Suprapubic skin (tissue), 4 donors: ENCODE data around the gene KRT77. TPM values are rescaled to one million over a fixed set of nuclear protein-coding genes. Genes with fewer than 3 reads are reported as not detected.

ENCODE experiments used
- DNase-seq, 2 donors: peaks; one replicate each; pipeline ENCODE4 v3.0.0-alpha.2; 2019; ENCODE audit warnings: low spot score in 2 of 2
- H3K27ac ChIP-seq: fragments of 200-600 bp; sonication (generic); one replicate; pipeline ENCODE4 v1.5.1; 2019
- H3K27me3 ChIP-seq: fragments of 200-600 bp; sonication (generic); one replicate; pipeline ENCODE4 v1.5.1; 2019
- H3K36me3 ChIP-seq: fragments of 200-600 bp; sonication (generic); one replicate; pipeline ENCODE4 v1.5.1; 2019
- H3K4me1 ChIP-seq: fragments of 200-600 bp; sonication (generic); one replicate; pipeline ENCODE4 v1.5.1; 2019
- H3K4me3 ChIP-seq: fragments of 200-600 bp; sonication (generic); one replicate; pipeline ENCODE4 v1.5.1; 2019; ENCODE audit warnings: mild to moderate bottlenecking
- H3K9me3 ChIP-seq: fragments of 200-600 bp; sonication (generic); one replicate; pipeline ENCODE4 v1.5.1; 2019
- EP300 ChIP-seq: sonication (generic); formaldehyde crosslinking; IDR thresholded peaks from one replicate; pipeline ENCODE4 v1.6.1; 2017; ENCODE audit warnings: antibody characterized with exemption
- POLR2A ChIP-seq, 2 donors: fragments of 450-650 bp; IDR thresholded peaks; one replicate each; pipeline ENCODE4 v1.6.1; 2017; ENCODE audit warnings: antibody characterized with exemption in 2 of 2, mild to moderate bottlenecking in 2 of 2, moderate library complexity in 2 of 2
- POLR2AphosphoS5 ChIP-seq, 3 donors: sonication (generic); formaldehyde crosslinking; IDR thresholded peaks; one replicate each; pipeline ENCODE4 v1.6.1; 2017; ENCODE audit warnings: antibody characterized with exemption in 3 of 3
- WGBS: methylation state at CpG from one replicate; pipeline ENCODE4 v1.1.5; 2018; 5-methylcytosine and 5-hydroxymethylcytosine counted together
- total RNA-seq, 4 donors: library from RNA; depleted of rRNA; stranded (reverse); fragments of >200 nt; gene quantifications; one replicate each; pipeline ENCODE4 v1.1.0, GENCODE V29; 2016
- TF ChIP-seq, protein P1 (sequence below), 2 donors: fragments of 200-600 bp in 1 of 2; fragments of 450-650 bp in 1 of 2; sonication (generic) in 1 of 2; IDR thresholded peaks; one replicate each; pipeline ENCODE4 v1.5.1; 2016 to 2019; ENCODE audit warnings: antibody characterized with exemption in 2 of 2, mild to moderate bottlenecking in 1 of 2, moderate library complexity in 1 of 2

Gene KRT77
- total RNA-seq, 4 donors from 2014 or later = 146 to 424 (median 275) TPM

DNA sequence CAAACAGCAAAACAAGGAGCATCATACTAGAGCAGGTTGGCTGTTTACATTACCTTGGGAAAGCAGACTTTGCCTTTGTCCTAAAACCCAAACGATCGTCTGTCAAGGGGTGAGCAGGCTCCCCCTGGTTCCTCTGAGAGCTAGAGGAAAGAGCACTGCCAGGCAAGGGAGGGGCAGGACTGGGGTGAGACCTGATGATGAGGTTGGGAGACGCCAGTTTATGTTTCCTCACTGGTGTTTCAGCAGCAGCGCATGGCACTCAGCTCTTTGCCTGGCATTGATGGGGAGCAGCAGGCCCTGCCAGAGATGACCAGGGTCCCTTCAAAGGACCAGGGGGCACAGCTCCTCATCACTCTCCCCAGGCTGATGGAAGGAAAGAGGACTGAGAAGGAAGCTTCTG is 43.4 kb downstream of the KRT77 start:
- H3K27ac ChIP-seq = peak overlapping the region; percentile 22
- H3K27me3 ChIP-seq = no peaks in the 10 kb centered on the region
- TF ChIP-seq EP300 (no peak), POLR2A (IDR thresholded peaks at IDR 0.05) (no peak), POLR2AphosphoS5 (IDR thresholded peaks at IDR 0.05) (no peak)
- TF ChIP-seq, protein P1, sequence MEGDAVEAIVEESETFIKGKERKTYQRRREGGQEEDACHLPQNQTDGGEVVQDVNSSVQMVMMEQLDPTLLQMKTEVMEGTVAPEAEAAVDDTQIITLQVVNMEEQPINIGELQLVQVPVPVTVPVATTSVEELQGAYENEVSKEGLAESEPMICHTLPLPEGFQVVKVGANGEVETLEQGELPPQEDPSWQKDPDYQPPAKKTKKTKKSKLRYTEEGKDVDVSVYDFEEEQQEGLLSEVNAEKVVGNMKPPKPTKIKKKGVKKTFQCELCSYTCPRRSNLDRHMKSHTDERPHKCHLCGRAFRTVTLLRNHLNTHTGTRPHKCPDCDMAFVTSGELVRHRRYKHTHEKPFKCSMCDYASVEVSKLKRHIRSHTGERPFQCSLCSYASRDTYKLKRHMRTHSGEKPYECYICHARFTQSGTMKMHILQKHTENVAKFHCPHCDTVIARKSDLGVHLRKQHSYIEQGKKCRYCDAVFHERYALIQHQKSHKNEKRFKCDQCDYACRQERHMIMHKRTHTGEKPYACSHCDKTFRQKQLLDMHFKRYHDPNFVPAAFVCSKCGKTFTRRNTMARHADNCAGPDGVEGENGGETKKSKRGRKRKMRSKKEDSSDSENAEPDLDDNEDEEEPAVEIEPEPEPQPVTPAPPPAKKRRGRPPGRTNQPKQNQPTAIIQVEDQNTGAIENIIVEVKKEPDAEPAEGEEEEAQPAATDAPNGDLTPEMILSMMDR (IDR thresholded peaks at IDR 0.05) = no peak
- no peaks in the 10 kb centered on the region for H3K36me3 ChIP-seq
- WGBS = 54% methylated on average over 4 of the region's 4 CpGs
- peaks cover 39% of the 10 kb centered on the region for H3K4me1 ChIP-seq
- H3K9me3 ChIP-seq = no peaks in the 10 kb centered on the region
- H3K4me3 ChIP-seq = no peak overlapping the region
- DNase-seq = no peak

DNA sequence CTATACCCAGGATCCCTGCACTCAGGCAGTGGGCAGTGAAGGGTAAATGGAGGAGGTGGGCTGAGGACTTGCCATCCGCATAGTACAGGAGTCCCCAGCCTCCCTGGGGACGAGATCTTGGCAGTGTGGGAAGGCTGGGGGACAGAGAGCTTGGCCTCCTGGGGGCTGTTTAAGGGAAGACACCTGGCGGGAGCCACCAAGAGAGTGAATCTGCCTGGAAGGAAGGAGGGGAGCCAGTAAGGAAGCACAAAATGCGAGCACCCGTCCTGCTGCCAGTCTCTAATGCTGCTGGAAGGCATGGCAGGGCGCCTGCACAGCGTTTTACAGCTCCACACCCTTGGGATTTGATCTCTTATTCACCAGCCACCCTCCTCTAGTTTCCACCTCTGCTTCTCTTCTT is 43.9 kb downstream of the KRT77 start:
- no peaks in the 10 kb centered on the region for H3K9me3 ChIP-seq
- H3K27ac ChIP-seq = peak overlapping the region; percentile 22
- H3K4me3 ChIP-seq = no peak overlapping the region
- TF ChIP-seq EP300 = no peak
- whole genome bisulfite sequencing = 44% methylated on average over 5 of the region's 7 CpGs
- H3K27me3 ChIP-seq = no peaks in the 10 kb centered on the region
- H3K4me1 ChIP-seq = peaks cover 42% of the 10 kb centered on the region
- no peaks in the 10 kb centered on the region for H3K36me3 ChIP-seq
- DNase-seq = no peak

DNA sequence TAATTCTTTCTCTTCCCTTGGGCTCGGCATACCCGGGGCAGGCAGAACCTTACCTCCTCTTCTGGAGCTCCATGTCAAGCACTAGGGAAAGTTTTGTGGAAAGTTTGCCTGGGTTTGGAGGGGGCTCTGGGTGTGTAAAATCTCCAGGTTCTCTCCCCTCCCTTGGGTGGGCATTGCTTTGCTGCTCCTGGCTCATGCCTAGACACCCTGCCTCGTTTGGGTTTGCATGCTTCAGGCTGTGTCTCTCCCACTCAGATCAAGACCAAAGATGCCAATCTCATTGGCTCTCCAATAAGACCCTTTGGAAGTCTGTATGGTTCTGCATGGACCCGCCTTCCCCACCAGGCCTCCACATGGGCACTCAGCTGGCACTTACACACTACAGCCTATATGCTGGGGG is 45.1 kb downstream of the KRT77 start:
- TF ChIP-seq POLR2A (IDR thresholded peaks at IDR 0.05) = no peak
- no peak for TF ChIP-seq POLR2AphosphoS5 (IDR thresholded peaks at IDR 0.05)
- TF ChIP-seq, protein P1 (IDR thresholded peaks at IDR 0.05) = no peak
- no peak for TF ChIP-seq EP300

DNA sequence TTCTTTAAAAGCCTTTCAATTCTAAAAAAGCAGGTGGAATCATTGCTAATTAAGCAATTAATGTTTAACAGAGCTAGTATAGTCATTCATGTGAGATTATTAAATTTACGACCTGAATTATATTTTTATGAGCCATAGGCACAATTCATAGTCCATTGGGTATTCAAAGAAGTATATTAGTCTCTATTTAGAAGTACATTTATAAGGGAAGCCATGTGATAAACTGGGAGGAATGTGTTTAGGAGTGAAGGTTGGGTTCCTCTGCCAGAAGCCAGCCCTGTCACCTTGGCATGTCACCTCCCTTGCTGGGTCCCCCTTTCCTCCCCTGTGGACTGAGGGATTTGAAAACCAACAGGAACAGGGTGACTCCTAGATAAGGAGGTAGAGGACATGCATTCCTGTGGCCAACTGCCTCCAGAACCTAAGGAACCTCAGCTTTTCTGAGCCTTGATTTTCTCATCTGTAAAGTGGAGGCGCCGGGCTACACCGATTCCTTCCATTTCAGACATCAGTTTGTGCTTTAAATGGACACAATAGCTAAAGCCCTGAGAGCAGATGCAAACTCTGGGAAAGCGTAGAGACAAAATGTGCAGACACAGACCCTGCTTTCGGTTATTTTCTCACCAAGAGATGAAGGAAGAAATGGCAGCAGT is 45.9 kb downstream of the KRT77 start:
- Histone ChIP-seq H3K27me3 (no peaks in the 10 kb centered on the region), H3K36me3 (no peaks in the 10 kb centered on the region), H3K4me1 (peaks cover 36% of the 10 kb centered on the region), H3K4me3 (no peak overlapping the region), H3K9me3 (no peaks in the 10 kb centered on the region), H3K27ac (no peak overlapping the region)
- WGBS = 74% methylated on average over 6 of the region's 6 CpGs
- no peak for TF ChIP-seq POLR2AphosphoS5 (IDR thresholded peaks at IDR 0.05)
- TF ChIP-seq EP300 = no peak
- TF ChIP-seq POLR2A (IDR thresholded peaks at IDR 0.05) = no peak
- TF ChIP-seq, protein P1 (IDR thresholded peaks at IDR 0.05) = no peak
- no peak for DNase-seq

More for the DNA sequence above, 45.1 kb downstream of the KRT77 start:
- 69% methylated on average over 4 of the region's 4 CpGs for WGBS
- Histone ChIP-seq H3K27me3 (no peaks in the 10 kb centered on the region), H3K4me1 (peaks cover 42% of the 10 kb centered on the region), H3K4me3 (no peak overlapping the region), H3K36me3 (no peaks in the 10 kb centered on the region), H3K9me3 (no peaks in the 10 kb centered on the region), H3K27ac (no peak overlapping the region)
- no peak for DNase-seq

DNA sequence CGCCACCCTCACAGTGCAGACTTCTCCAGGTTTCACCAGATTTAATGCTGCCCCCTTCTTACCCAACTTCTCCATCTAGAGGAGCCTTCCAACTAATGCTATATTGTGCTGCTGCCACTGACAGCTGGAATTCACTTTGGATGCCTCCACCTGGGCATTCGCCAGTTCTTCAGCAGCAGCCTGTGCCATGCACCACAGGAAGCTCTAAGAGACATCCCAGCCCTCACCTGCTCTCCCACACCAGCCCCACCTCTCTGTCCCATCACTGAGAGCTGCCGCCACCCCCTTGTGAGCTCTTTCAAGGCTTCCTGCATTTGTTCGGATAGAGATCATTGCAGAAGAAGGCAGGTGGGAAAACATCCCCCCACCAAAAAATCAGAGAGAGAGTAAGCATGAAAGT is 46.7 kb downstream of the KRT77 start:
- TF ChIP-seq, protein P1 (IDR thresholded peaks at IDR 0.05) = no peak
- TF ChIP-seq POLR2A (IDR thresholded peaks at IDR 0.05) (no peak), POLR2AphosphoS5 (IDR thresholded peaks at IDR 0.05) (no peak), EP300 (no peak)
- Histone ChIP-seq H3K27me3 (no peaks in the 10 kb centered on the region), H3K4me1 (peaks cover 36% of the 10 kb centered on the region), H3K27ac (no peak overlapping the region), H3K36me3 (no peaks in the 10 kb centered on the region), H3K9me3 (no peaks in the 10 kb centered on the region), H3K4me3 (no peak overlapping the region)
- WGBS = 55% methylated on average over 4 of the region's 4 CpGs
- no peak for DNase-seq

DNA sequence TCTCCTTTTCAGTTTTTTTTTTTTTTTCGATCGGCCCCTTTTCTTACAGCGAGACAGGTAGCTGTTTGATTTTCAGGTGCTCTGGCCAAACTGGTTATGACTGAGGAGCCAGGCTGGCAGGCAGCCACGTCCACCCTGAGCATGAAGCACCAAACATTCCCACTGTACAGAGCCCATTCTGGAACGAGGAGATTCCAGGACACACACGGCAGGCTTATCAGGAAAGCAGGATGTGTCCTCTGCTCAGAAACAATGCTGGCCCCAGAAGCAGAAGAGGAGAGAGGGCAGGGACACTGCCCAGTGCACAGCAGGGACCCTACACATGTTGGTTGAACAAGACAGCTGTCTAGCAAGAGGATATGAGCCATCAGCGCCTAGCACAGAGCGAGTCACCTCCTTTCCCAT is 47.6 kb downstream of the KRT77 start:
- no peaks in the 10 kb centered on the region for H3K9me3 ChIP-seq
- no peak for DNase-seq
- no peaks in the 10 kb centered on the region for H3K36me3 ChIP-seq
- TF ChIP-seq, protein P1 (IDR thresholded peaks at IDR 0.05) = no peak
- no peak for TF ChIP-seq POLR2A (IDR thresholded peaks at IDR 0.05)
- no peak for TF ChIP-seq EP300
- TF ChIP-seq POLR2AphosphoS5 (IDR thresholded peaks at IDR 0.05) = no peak
- no peak overlapping the region for H3K27ac ChIP-seq
- 49% methylated on average over 8 of the region's 8 CpGs for WGBS
- no peaks in the 10 kb centered on the region for H3K27me3 ChIP-seq
- H3K4me3 ChIP-seq = no peak overlapping the region
- peaks cover 41% of the 10 kb centered on the region for H3K4me1 ChIP-seq
